Rectal smooth muscle tissue (tissue), 1 donor: ENCODE data around the gene TARS3.

Experiments used
- H3K27ac ChIP-seq: one replicate; pipeline ENCODE4 v1.7.0; 2013; ENCODE audit warnings: low read depth, low read length, inconsistent platforms
- H3K27me3 ChIP-seq: one replicate; pipeline ENCODE4 v1.7.0; 2013; ENCODE audit warnings: low read length; ENCODE audit not compliant: control insufficient read depth, insufficient read depth
- H3K36me3 ChIP-seq: one replicate; pipeline ENCODE4 v1.7.0; 2013; ENCODE audit warnings: low read length; ENCODE audit not compliant: control insufficient read depth, insufficient read depth
- H3K4me1 ChIP-seq: one replicate; pipeline ENCODE4 v1.7.0; 2013; ENCODE audit warnings: low read length; ENCODE audit not compliant: control insufficient read depth, insufficient read depth
- H3K4me3 ChIP-seq: one replicate; pipeline ENCODE4 v1.7.0; 2013; ENCODE audit warnings: low read length
- H3K9ac ChIP-seq: one replicate; pipeline ENCODE4 v1.7.0; 2013; ENCODE audit warnings: low read length

Gene TARS3

DNA sequence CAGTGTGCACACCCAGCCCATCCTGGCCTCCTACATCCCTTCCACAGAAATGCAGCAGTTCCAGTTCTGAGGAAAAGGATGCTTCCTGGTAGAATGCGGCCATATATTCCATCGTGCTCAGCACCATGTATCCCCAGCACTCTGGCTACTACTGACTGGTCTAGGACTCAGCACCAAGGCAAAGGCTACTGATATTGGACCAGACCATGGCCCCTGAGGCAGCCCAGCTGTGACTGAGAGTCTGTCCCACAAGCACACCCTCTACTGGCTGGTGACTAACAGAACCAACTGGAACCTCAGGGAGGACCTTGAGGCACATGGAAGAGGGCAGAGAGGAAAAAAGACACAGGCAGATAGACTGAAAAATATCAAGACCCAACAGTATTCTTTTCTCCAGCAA, 30.0 kb downstream of the TARS3 start:
- Histone ChIP-seq H3K36me3 (peaks cover 9% of the 10 kb centered on the region), H3K9ac (no peak overlapping the region), H3K4me3 (no peak overlapping the region), H3K4me1 (no peaks in the 10 kb centered on the region), H3K27ac (no peak overlapping the region), H3K27me3 (no peaks in the 10 kb centered on the region)

DNA sequence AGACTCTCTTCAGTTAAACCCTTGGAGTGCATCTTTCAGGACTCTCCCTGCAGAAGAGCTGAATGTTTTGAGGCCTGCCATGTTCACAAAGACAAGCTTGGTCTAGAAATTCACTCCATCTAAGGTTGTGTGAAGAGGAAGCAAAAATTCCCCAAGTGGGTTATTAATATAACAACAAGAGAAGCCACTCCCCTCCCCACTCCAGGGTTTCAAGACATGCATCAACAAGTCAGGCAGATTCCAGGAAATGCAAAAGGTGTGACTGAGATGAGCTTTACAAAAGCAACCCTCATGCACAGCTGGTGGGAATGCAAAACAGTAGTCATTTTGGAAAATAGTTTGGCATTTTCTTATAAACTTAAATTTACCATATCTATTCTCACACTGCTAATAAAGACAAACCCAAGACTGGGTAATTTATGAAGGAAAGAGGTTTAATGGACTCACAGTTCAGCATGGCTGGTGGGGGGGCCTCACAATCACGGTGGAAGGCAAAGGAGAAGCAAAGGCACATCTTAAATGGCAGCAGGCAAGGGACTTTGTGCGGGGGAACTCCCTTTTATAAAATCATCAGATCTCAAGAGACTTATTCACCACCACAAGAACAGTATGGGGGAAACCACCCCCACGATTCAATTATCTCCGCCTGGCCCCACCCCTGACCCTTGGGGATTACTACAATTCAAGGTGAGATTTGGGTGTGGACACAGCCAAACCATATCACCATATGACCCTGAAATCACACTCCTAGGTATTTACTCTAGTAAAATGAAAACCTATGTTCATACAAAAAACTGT, 31.3 kb downstream of the TARS3 start:
- Histone ChIP-seq H3K27me3 (no peaks in the 10 kb centered on the region), H3K27ac (no peak overlapping the region), H3K9ac (no peak overlapping the region), H3K4me1 (no peaks in the 10 kb centered on the region), H3K4me3 (no peak overlapping the region), H3K36me3 (peaks cover 7% of the 10 kb centered on the region)

DNA sequence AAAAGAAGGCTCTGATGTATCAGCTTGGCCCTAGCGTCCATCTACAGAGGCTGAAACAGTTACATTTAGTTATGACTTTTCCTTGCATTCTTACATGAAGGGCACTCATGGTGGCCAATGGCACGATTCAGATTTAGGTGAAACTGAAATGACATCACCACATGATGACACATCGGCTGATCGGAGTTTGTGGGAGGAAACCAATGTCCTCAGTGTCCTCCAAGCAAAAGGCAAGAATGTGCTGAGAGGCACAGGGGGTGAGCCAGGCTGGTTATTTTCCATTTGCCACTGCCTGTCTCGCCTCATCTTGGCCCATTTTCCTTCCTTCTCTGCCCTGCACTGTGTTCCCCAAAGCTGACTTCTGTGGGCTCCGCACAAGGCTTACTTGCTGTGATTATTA, 34.4 kb downstream of the TARS3 start:
- peaks cover 7% of the 10 kb centered on the region for H3K36me3 ChIP-seq
- no peak overlapping the region for H3K27ac ChIP-seq

DNA sequence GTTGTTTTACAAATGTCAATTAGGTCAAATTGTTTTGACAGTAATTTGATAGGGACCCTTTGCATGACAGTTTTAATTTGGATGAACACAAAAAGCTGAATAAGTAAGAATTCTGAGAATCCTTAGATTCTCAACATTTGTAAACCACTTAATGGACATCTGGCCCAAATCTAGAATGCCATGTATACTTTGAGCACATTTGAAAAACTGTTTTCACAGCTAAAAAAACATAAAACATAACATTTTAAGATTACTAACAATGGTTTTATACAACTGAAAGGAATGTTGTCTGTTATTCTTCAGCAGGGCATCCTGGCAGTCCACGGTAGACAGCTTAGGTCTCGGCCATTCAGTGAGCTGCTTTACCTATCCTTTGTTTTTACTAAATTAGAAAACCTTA, 37.6 kb downstream of the TARS3 start:
- no peak overlapping the region for H3K9ac ChIP-seq
- peaks cover 2% of the 10 kb centered on the region for H3K4me1 ChIP-seq
- no peak overlapping the region for H3K4me3 ChIP-seq
- no peaks in the 10 kb centered on the region for H3K27me3 ChIP-seq
- peaks cover 2% of the 10 kb centered on the region for H3K36me3 ChIP-seq
- no peak overlapping the region for H3K27ac ChIP-seq

More for the DNA sequence above, 34.4 kb downstream of the TARS3 start:
- Histone ChIP-seq H3K4me1 (peaks cover 2% of the 10 kb centered on the region), H3K9ac (no peak overlapping the region), H3K4me3 (no peak overlapping the region), H3K27me3 (no peaks in the 10 kb centered on the region)

DNA sequence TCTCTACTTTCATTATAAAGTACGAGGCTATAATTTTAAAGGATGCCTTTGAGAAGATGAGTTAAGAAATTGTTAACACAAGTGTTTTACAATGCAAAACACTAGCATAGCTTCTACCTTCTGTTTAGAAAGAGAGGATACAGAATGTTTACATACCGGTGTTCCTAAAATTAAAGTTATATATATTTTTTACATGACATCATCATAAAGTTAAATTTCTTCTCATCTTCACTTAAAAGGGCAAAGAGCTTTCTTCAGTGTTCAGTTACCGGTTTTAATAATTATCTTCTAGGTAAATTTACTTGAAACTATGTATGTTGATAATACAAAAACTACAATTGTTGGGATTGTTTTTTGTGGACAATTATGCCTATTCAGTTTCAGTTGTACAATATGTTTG, 39.4 kb downstream of the TARS3 start:
- peaks cover 2% of the 10 kb centered on the region for H3K36me3 ChIP-seq
- H3K9ac ChIP-seq: no peak overlapping the region
- H3K4me1 ChIP-seq: peaks cover 2% of the 10 kb centered on the region
- H3K27me3 ChIP-seq: no peaks in the 10 kb centered on the region
- no peak overlapping the region for H3K27ac ChIP-seq
- no peak overlapping the region for H3K4me3 ChIP-seq

DNA sequence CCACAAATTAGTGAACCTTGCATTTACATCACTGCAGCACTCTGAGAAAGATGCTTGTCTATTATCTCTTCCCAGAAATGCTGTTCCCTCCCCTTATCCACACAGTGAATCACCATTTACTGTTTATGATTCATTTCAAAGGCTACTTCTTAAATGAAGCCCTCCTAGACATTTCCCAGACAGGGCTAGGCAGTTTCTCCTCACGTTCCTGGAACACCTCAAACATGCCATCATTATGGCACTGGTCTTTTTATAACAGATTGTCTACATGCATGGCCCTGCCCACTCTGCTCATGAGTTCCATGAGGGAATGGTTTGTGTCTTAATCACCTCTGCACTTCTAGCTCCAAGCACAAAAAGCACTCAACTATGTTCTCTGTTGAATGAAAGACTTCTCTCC, 39.9 kb downstream of the TARS3 start:
- Histone ChIP-seq H3K36me3 (peaks cover 2% of the 10 kb centered on the region), H3K9ac (no peak overlapping the region), H3K27me3 (no peaks in the 10 kb centered on the region), H3K4me1 (peaks cover 2% of the 10 kb centered on the region), H3K27ac (no peak overlapping the region), H3K4me3 (no peak overlapping the region)

DNA sequence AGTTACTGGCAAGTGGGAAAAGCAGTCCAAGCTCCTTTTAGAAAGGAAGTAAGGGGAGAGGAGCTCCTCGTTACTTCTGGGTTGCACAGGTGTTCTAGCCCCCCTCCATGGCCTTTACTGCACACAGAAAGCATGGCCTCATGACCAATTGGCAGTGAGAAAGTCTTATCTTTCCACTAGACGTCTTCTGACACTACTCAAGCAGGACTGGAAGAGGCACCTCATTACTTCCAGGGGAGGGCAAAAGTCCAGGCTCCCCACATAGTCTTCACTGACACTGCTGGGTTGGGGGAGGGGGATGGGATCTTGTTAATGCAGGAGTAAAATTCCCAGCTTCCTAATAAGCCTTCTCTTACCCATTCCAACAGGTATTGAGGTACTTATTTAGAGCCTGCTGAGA, 44.5 kb downstream of the TARS3 start:
- H3K27ac ChIP-seq: no peak overlapping the region
- no peak overlapping the region for H3K4me3 ChIP-seq
- no peaks in the 10 kb centered on the region for H3K27me3 ChIP-seq
- H3K9ac ChIP-seq: no peak overlapping the region
- peaks cover 2% of the 10 kb centered on the region for H3K36me3 ChIP-seq
- no peaks in the 10 kb centered on the region for H3K4me1 ChIP-seq

DNA sequence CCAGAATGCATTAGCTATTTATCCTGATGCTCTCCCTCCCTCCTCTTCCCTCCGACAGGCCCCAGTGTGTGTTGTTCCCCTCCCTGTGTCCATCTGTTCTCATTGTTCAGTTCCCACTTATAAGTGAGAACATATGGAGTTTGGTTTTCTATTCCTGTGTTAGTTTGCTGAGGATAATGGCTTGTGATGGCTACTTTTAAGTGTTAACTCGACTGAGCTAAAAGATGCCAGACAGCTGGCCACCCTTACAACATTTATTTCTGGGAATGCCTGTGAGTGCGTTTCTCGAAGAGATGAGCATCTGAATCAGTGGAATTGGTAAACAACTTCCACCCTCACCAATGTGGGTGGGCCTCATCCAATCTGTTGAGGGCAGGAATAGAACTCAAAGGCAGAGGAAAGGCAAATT, 47.3 kb downstream of the TARS3 start:
- H3K9ac ChIP-seq: no peak overlapping the region
- H3K27ac ChIP-seq: no peak overlapping the region
- no peaks in the 10 kb centered on the region for H3K27me3 ChIP-seq
- no peaks in the 10 kb centered on the region for H3K4me1 ChIP-seq
- no peak overlapping the region for H3K4me3 ChIP-seq
- peaks cover 8% of the 10 kb centered on the region for H3K36me3 ChIP-seq

DNA sequence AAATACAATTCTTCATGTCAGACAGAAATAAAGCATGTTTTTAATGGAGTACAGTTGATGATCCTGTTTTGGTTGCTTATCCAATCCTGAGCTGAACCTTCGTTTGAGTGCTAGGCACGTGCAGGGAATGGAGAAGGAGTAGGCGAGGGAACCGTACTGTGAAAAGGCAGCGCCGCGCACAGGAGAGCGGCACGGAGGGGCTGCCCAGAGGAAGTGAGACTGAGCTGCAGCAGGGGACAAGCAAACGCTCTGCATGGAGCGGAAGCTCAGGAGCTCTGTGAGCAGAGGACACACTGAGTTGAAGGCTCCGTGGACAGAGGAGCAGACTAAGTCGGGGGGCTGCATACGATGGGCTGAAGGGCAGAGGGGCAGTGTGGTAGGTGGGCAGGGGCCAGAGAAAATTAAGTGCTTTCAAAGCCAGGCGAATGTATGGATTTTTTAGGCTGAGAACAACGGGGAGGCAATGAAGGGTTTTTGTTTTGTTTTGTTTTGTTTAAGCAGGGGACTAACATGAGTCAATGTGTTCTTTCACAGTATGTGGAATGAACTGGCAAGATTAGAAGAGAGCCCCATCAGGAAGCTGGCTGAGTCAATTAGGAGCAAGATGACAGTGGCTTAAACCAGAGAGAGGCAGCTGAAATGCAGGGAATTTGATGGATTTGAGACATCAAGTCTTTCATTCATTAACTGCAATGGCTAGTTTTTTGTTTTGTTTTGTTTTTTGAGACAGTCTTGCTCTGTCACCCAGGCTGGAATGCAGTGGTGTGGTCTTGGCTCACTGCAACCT, 48.3 kb downstream of the TARS3 start:
- Histone ChIP-seq H3K9ac (no peak overlapping the region), H3K27me3 (no peaks in the 10 kb centered on the region), H3K4me3 (no peak overlapping the region), H3K4me1 (no peaks in the 10 kb centered on the region), H3K27ac (no peak overlapping the region), H3K36me3 (peaks cover 8% of the 10 kb centered on the region)

DNA sequence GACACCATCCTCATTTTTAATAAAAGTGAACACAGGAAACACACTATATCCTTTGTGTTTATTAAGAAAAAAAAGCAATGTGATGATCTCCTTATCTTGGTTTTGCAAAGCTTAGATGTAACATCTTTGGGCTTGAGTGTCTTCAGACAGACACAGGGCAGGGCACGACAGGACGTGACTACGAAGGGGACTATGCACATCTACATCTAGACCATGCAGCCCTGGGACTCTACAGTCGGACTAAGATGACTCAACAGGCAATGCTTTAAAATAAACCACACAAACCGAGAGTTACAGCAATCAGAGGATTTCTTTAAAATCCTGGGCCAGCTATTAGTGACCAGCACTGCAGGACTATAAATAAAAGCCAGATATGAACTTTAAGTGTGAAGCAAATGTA, 49.3 kb downstream of the TARS3 start:
- Histone ChIP-seq H3K27me3 (no peaks in the 10 kb centered on the region), H3K4me1 (no peaks in the 10 kb centered on the region), H3K9ac (no peak overlapping the region), H3K36me3 (peaks cover 11% of the 10 kb centered on the region), H3K27ac (no peak overlapping the region), H3K4me3 (no peak overlapping the region)

DNA sequence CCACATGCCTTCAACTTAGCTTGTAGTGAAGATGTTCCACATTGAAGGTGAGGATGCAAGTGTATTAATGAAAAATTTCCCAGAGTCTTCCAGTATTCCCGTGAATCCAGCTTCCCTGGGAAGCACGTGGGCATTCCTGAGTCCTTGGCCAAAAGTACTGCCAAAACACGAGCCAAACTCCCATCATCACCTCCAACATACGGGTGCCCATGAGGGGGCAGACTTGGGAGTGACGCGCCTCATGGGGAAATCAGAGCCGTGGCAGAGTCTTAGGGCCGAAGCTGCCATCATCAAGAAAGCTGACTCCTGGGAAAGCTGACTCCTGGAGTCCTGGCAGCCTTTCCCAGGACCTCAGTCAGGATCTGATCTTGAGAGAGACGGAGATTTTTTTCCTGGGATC, 52.0 kb downstream of the TARS3 start:
- H3K4me1 ChIP-seq: no peaks in the 10 kb centered on the region
- no peak overlapping the region for H3K9ac ChIP-seq
- H3K36me3 ChIP-seq: peaks cover 11% of the 10 kb centered on the region
- H3K27ac ChIP-seq: no peak overlapping the region
- no peaks in the 10 kb centered on the region for H3K27me3 ChIP-seq
- no peak overlapping the region for H3K4me3 ChIP-seq

DNA sequence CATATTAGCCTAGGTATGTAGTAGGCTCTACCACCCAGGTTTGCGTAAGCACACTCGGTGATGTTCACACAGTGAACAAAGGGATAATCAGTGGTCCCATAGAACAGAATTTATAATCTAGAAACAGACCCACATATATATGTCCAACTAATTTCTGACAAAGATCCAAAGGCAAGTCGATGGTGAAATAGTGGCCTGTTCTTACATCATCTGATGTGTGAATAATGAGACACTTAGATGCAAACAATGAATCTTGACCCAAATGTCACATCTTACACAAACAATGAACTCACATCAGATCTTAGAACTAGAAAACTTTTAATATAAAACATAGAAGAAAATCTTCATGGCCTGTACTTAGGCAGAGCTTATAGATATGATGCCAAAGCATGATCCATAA, 54.5 kb downstream of the TARS3 start:
- H3K27me3 ChIP-seq: no peaks in the 10 kb centered on the region
- H3K36me3 ChIP-seq: peaks cover 11% of the 10 kb centered on the region
- no peak overlapping the region for H3K9ac ChIP-seq
- H3K27ac ChIP-seq: no peak overlapping the region
- no peaks in the 10 kb centered on the region for H3K4me1 ChIP-seq
- H3K4me3 ChIP-seq: no peak overlapping the region

DNA sequence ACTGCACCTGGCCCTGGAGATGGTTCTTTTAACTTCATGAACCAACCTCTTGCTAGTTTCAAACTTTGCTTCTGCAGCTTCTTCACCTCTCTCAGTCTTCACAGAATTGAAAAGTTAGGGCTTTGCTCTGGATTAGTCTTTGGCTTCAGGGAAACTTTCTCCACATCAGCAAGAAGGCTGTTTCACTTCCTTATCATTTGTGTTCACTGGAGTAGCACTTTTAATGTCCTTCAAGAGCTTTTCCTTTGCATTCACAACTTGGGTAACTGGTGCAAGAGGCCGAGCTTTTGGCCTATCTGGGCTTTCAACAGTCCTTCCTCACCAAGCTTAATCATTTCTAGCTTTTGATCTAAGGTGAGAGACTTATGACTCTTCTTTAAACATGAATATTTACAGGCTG, 56.4 kb downstream of the TARS3 start:
- no peaks in the 10 kb centered on the region for H3K27me3 ChIP-seq
- H3K4me1 ChIP-seq: no peaks in the 10 kb centered on the region
- H3K36me3 ChIP-seq: peaks cover 5% of the 10 kb centered on the region
- H3K27ac ChIP-seq: no peak overlapping the region
- no peak overlapping the region for H3K9ac ChIP-seq
- H3K4me3 ChIP-seq: no peak overlapping the region
